GM06990 (cell line): ENCODE data around the gene SYNDIG1.

ENCODE experiments used
- DNase-seq: peaks from one replicate; pipeline ENCODE4 v3.0.0-alpha.2; 2011; ENCODE audit not compliant: insufficient read length; ENCODE audit errors: extremely low read depth
- H3K27me3 ChIP-seq: replicated peaks from 2 replicates; pipeline ENCODE4 v1.6.0; 2011; ENCODE audit warnings: low read length; ENCODE audit not compliant: control insufficient read depth, insufficient read depth
- H3K36me3 ChIP-seq: 2 replicates; pipeline ENCODE4 v1.5.1; 2011; ENCODE audit warnings: low read length; ENCODE audit not compliant: control insufficient read depth, insufficient read depth
- H3K4me3 ChIP-seq: replicated peaks from 2 replicates; pipeline ENCODE4 v1.5.1; 2011; ENCODE audit warnings: low read depth, mild to moderate bottlenecking, control low read depth, low read length
- CTCF ChIP-seq: IDR thresholded peaks from 2 replicates; pipeline ENCODE4 v1.5.1; 2011; ENCODE audit warnings: low read length, control low read depth, mild to moderate bottlenecking, inconsistent platforms; ENCODE audit not compliant: insufficient read depth, poor library complexity, severe bottlenecking

Gene SYNDIG1

DNA sequence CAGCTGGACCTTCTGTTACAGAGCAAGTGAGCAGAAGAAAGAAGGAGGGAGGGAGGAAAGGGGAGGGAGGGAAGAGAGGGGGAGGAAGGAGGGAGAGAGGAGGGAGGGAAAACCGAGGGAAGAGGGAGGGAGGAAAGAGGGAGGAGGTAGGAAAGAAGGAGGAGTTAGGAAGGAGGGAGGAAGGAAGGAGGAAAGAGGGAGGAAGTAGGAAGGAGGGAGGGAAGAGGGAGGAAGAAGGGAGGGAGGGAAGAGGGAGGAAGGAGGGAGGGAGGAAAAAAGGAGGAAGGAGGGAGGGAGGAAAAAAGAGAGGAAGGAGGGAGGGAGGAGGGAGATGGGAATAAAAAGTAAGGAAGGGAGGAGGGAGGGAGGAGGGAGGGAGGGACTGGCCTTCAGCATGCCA lies 191.8 kb downstream of the SYNDIG1 start:
- TF ChIP-seq CTCF, result no peak
- Histone ChIP-seq H3K36me3 (no peaks in the 10 kb centered on the region), H3K27me3 (peaks cover 2% of the 10 kb centered on the region; the same call in 1 of the 2 replicates), H3K4me3 (no peak overlapping the region)
- DNase-seq, result no peak

DNA sequence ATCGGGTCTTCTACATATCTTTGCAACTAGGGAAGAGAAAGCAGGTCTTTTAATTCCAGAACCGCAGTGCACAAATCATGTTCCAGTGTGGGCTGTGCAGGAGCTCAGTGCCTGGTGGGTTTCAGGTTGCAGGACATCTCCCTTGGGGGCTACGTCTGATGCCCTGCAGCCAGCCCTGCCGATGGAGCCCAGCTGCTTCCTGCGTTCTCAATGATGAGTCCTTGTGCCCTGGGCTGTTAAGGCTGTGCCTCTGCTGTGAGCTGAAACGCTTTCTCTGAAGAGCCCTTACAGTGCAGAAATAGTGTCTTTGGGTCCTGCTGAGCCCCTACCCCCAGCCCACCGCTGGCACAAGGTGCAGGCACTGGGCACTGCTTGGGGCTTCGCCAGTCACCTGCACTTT lies 192.9 kb downstream of the SYNDIG1 start:
- TF ChIP-seq CTCF, result no peak
- Histone ChIP-seq H3K4me3 (no peak overlapping the region), H3K36me3 (no peaks in the 10 kb centered on the region), H3K27me3 (peaks cover 2% of the 10 kb centered on the region; the same call in 1 of the 2 replicates)
- no peak for DNase-seq

DNA sequence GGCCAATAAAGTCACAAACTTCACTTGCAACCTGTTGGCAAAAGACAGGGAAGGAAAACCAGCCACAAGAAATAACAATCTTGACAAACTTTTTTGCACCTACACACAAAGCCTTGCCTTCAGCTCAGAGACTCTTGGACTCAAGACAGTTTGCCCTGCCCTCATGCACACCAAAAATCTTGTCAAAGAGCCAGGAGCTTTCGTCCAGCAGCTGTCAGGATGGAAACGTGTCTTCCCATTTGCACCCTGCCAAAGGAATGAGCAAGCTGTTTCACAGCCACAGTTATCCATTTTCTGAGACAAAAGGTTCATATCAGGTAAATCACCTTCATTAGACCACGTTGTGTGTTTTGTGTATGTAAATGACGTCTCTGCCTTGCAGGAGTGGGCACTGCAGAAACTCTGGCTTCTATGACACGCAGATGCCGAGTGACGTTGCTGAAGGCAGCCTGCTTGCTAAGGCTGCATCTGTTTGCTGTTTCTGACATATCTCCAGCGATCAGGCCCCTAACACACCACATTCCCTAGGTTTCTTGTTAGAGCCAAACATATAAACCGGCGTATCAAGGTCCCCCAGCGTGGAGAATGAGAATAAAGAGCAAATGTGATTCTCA lies 193.4 kb downstream of the SYNDIG1 start:
- no peak for DNase-seq

DNA sequence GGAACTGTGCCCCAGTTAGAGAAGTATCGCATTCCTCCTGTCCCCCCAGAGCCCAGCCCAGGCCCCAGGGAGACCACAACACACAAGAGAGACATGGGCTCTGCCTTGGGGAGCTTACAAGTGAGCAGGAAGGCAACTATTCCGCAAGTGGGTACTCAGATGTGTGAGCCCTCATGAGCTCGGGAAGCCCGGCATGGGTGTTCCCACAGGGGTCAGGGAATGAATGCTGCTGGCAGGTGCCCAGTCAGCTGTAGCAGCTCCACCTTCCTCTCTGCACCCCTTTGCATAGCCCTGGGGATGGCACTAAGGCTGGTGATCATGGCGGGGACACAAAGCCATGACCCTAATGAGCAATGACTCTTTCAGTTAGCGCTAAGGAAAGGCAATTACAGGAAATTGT lies 194.1 kb downstream of the SYNDIG1 start:
- H3K4me3 ChIP-seq, result no peak overlapping the region
- no peak for DNase-seq
- H3K36me3 ChIP-seq, result no peaks in the 10 kb centered on the region
- TF ChIP-seq CTCF, result no peak
- peaks cover 2% of the 10 kb centered on the region; the same call in 1 of the 2 replicates for H3K27me3 ChIP-seq

More for the DNA sequence above, 193.4 kb downstream of the SYNDIG1 start:
- no peak overlapping the region for H3K4me3 ChIP-seq
- no peaks in the 10 kb centered on the region for H3K36me3 ChIP-seq
- TF ChIP-seq CTCF, result no peak
- peaks cover 2% of the 10 kb centered on the region; the same call in 1 of the 2 replicates for H3K27me3 ChIP-seq

- H3K36me3 ChIP-seq, result no peaks in the 10 kb centered on the region
- no peak for TF ChIP-seq CTCF
- no peak for DNase-seq
- no peak overlapping the region for H3K4me3 ChIP-seq
- peaks cover 2% of the 10 kb centered on the region; the same call in 1 of the 2 replicates for H3K27me3 ChIP-seq
Measured at GRCh38 chr20:24664266-24664986, 195.0 kb downstream of the SYNDIG1 start.
